Activated B cell treated with CpG ODN at 0.5 μM for 24 hours (primary cell): ENCODE results near the gene FBN2. TPM values are rescaled to one million over a fixed set of nuclear protein-coding genes. Genes with fewer than 3 reads are reported as not detected.

Source experiments
- ATAC-seq: fragments of 200-7000 bp; cut with Tn5 transposase; one replicate; pipeline ENCODE4 v1.10.0; 2021; ENCODE audit warnings: low read depth, mild to moderate bottlenecking, moderate library complexity
- CTCF ChIA-PET: fragments of 350-600 bp; sonication (Branson Sonifier 250); formaldehyde crosslinking; loops from one replicate; lab custom pipeline; 2021; ENCODE audit warnings: antibody characterized with exemption; lab: Charles Lee
- POLR2A ChIA-PET: fragments of 350-600 bp; sonication (Branson Sonifier 250); formaldehyde crosslinking; loops from one replicate; lab custom pipeline; 2021; ENCODE audit warnings: antibody characterized with exemption; lab: Charles Lee
- DNase-seq: peaks from one replicate; pipeline ENCODE4 v3.0.0; 2022
- H3K27ac Mint-ChIP-seq: one replicate; pipeline ENCODE4 v1.8.0; 2020; ENCODE audit warnings: mixed read lengths
- H3K27me3 Mint-ChIP-seq: one replicate; pipeline ENCODE4 v1.8.0; 2021; ENCODE audit warnings: mixed read lengths
- H3K36me3 Mint-ChIP-seq: one replicate; pipeline ENCODE4 v1.8.0; 2021; ENCODE audit warnings: low read depth, mixed read lengths
- H3K4me1 Mint-ChIP-seq: one replicate; pipeline ENCODE4 v1.8.0; 2021; ENCODE audit warnings: mixed read lengths
- H3K4me3 Mint-ChIP-seq: one replicate; pipeline ENCODE4 v1.8.0; 2020; ENCODE audit warnings: mild to moderate bottlenecking, mixed read lengths
- H3K9me3 Mint-ChIP-seq: one replicate; pipeline ENCODE4 v1.8.0; 2020; ENCODE audit warnings: mixed read lengths
- intact Hi-C: fragments of 100-400 bp; cut with micrococcal nuclease; formaldehyde crosslinking; loops from one replicate; pipeline ENCODE4 v1.15.1; 2024
- total RNA-seq: library from RNA; stranded (reverse); gene quantifications from 2 replicates; pipeline ENCODE4 v1.2.3, GENCODE V29; 2022
- TF ChIP-seq, protein P1 (sequence below): fragments of 200-600 bp; IDR thresholded peaks from one replicate; pipeline ENCODE4 v1.8.0; 2022; ENCODE audit warnings: antibody characterized with exemption, mild to moderate bottlenecking

Gene FBN2
- total RNA-seq, 1 donor from 2014 or later, result not detected

DNA sequence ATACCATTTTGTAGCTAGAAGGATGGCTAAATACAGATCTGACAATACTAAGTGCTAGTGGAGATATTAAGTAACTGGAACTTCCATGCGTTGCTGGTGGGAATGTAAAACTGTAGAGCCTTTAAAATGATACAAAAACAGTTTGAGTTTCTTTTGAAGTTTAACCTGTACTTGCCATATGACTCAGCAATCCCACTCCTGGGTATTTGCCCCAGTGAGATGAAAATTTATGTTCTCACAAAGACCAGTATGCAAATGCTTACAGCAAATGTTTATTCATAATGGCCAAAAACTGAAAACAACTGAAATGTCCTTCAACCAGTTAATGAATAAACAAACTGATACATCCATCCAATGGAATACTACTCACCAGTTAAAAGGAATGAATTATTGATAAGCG is 317.2 kb downstream of the FBN2 start:
- Mint-ChIP-seq H3K27ac (no peak overlapping the region), H3K4me1 (no peaks in the 10 kb centered on the region), H3K4me3 (no peak overlapping the region), H3K9me3 (no peaks in the 10 kb centered on the region), H3K36me3 (no peaks in the 10 kb centered on the region), H3K27me3 (no peaks in the 10 kb centered on the region)
- intact Hi-C loops, result no loop called here
- TF ChIP-seq, protein P1, sequence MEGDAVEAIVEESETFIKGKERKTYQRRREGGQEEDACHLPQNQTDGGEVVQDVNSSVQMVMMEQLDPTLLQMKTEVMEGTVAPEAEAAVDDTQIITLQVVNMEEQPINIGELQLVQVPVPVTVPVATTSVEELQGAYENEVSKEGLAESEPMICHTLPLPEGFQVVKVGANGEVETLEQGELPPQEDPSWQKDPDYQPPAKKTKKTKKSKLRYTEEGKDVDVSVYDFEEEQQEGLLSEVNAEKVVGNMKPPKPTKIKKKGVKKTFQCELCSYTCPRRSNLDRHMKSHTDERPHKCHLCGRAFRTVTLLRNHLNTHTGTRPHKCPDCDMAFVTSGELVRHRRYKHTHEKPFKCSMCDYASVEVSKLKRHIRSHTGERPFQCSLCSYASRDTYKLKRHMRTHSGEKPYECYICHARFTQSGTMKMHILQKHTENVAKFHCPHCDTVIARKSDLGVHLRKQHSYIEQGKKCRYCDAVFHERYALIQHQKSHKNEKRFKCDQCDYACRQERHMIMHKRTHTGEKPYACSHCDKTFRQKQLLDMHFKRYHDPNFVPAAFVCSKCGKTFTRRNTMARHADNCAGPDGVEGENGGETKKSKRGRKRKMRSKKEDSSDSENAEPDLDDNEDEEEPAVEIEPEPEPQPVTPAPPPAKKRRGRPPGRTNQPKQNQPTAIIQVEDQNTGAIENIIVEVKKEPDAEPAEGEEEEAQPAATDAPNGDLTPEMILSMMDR, result no peak
- ATAC-seq (no peak), DNase-seq (no peak)
- ChIA-PET POLR2A (no interaction called here), CTCF (no interaction called here)

DNA sequence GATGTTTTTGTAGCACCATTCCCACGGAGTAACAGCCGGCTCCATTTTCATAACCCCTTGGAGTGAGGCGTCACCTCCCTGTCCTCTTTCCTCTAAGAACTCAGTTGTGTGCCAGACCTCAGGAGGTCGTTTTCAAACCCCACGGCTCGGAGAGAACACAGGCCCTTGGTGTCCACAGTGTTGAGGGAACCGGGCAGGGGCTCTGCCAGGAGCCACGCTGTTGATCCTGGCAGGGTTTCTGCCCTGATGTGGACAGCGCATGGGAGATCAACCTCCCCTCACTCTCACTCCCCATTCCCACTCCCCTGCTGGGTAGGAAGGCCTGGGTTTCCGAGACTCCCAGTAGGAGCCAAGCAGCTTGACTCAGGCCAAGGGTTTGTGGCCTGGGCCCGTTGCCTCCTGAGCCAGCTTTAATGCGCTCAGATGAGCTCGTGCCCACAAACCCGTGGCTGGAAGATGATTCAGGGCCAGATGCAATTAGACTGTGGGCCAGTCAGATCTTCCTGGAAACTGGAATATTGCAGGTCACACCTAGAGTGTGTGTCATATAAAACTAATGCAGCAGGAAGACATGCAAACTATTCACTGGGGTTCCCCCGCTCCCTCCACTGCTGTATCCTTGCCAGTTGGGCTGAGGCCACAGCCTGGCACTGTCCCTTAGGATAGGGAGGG is 321.0 kb downstream of the FBN2 start:
- H3K9me3 Mint-ChIP-seq, result no peaks in the 10 kb centered on the region
- H3K27me3 Mint-ChIP-seq, result no peaks in the 10 kb centered on the region
- H3K27ac Mint-ChIP-seq, result no peak overlapping the region
- intact Hi-C loops, result no loop called here
- H3K4me1 Mint-ChIP-seq, result no peaks in the 10 kb centered on the region
- TF ChIP-seq, protein P1, result no peak
- H3K4me3 Mint-ChIP-seq, result no peak overlapping the region
- no peaks in the 10 kb centered on the region for H3K36me3 Mint-ChIP-seq
- CTCF ChIA-PET, result no interaction called here
- no peak for DNase-seq
- ATAC-seq, result no peak
- POLR2A ChIA-PET, result no interaction called here

DNA sequence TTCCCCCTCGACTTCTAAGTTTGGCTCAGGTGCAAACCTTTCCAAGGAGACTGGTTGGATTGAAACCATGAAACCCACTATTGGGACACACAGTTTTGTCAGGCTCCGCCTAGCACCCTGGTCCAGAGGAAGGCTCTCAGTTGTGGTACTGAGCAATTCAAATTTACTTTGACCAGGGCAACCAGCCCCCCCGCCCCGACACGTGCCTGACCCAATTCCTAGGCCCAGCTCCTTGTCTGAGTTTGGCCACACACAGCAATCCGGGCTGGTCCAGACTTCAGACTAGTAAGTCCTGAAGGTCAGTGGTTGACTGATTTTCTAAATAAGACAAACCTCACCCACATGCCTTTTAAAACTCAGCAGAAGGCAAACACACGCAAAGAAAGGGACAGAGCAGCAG is 321.8 kb downstream of the FBN2 start:
- no peaks in the 10 kb centered on the region for H3K9me3 Mint-ChIP-seq
- no peak overlapping the region for H3K27ac Mint-ChIP-seq
- no peak overlapping the region for H3K4me3 Mint-ChIP-seq
- no peaks in the 10 kb centered on the region for H3K4me1 Mint-ChIP-seq
- ChIA-PET POLR2A (no interaction called here), CTCF (no interaction called here)
- no peak for ATAC-seq
- H3K36me3 Mint-ChIP-seq, result no peaks in the 10 kb centered on the region
- TF ChIP-seq, protein P1, result no peak
- intact Hi-C loops, result no loop called here
- H3K27me3 Mint-ChIP-seq, result no peaks in the 10 kb centered on the region
- no peak for DNase-seq

DNA sequence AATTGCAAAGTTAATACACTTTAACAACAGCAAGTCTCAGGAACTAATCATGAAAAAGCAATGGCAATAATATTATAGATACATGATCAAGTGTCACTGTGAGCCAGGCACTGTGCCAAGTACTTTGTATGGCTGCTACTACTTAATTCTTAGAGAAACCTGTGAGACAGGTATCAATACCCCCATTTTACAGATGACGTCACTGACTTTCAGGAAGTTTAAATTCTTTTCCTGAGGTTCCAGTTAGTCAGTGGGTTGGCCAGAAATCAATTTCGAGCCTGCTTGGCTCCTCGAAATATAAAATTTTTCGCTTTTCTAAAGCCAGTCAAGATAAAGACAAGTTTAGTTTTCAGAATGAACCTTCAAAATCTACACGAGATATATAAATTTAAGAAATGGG is 324.2 kb downstream of the FBN2 start:
- ATAC-seq (no peak), DNase-seq (no peak)
- POLR2A ChIA-PET, result no interaction called here
- intact Hi-C loops, result loop anchor here (2.0 kb wide), 2 partner anchors 461 to 1639 kb away; no protein-coding TSS in a partner anchor
- no peak overlapping the region for H3K4me3 Mint-ChIP-seq
- no peaks in the 10 kb centered on the region for H3K36me3 Mint-ChIP-seq
- no peaks in the 10 kb centered on the region for H3K9me3 Mint-ChIP-seq
- CTCF ChIA-PET, result interaction anchor here (1.0 kb wide), 1 partner anchor 650 kb away, joined by 3 read pairs; no protein-coding TSS in a partner anchor
- H3K4me1 Mint-ChIP-seq, result no peaks in the 10 kb centered on the region
- TF ChIP-seq, protein P1, result no peak
- H3K27ac Mint-ChIP-seq, result no peak overlapping the region
- H3K27me3 Mint-ChIP-seq, result no peaks in the 10 kb centered on the region

DNA sequence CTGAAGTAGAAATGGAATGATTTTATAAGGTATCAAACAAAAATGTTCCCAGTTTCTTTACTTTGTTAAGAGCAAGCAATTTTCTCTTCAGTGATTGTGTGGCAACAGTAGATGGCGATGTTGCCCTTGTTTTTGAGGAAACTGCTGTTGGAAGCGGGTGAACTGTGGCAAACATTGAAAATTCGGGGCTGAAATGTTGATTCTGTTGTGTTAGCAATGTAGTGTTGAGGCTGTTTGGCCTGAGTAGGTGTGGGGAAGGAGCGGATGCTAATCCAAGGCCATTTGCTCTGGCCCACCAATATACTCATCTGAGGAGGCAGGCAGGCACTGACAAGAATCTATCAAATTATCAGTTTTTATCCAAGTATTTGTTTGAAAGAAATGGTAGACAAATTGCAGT is 324.7 kb downstream of the FBN2 start:
- TF ChIP-seq, protein P1, result no peak
- H3K27me3 Mint-ChIP-seq, result no peaks in the 10 kb centered on the region
- no peaks in the 10 kb centered on the region for H3K4me1 Mint-ChIP-seq
- no peak overlapping the region for H3K27ac Mint-ChIP-seq
- intact Hi-C loops, result loop anchor here (2.0 kb wide), 2 partner anchors 461 to 1639 kb away; no protein-coding TSS in a partner anchor
- DNase-seq (no peak), ATAC-seq (no peak)
- H3K4me3 Mint-ChIP-seq, result no peak overlapping the region
- H3K9me3 Mint-ChIP-seq, result no peaks in the 10 kb centered on the region
- ChIA-PET POLR2A (no interaction called here), CTCF (no interaction called here)
- no peaks in the 10 kb centered on the region for H3K36me3 Mint-ChIP-seq
